NK-92 (cell line): Measurements from ENCODE around the gene XXYLT1.
A peak's percentile ranks its signal among the peaks of the same experiment; 100 is the strongest.
"Not testable (repeated sequence)": the region's sequence is repeated elsewhere in the genome, so short reads cannot be mapped to it uniquely, and the experiment has no call there.

ENCODE experiments used
- DNase-seq: peaks from one replicate; lab custom pipeline; 2025; ENCODE audit not compliant: unreplicated experiment; lab: John Stamatoyannopoulos, UW

The XXYLT1 gene

GRCh38 chr3:195270817-195271409 lies at the start of gene XXYLT1:
XXYLT1 (minus strand) TSS chr3:195271159; CDS start chr3:195271058, 101 bp downstream.
- no peak for DNase-seq

GRCh38 chr3:195319060-195319459 lies 48.1 kb upstream of the XXYLT1 start:
- DNase-seq = no peak

- no peak for DNase-seq
These were observed 41.8 kb upstream of the XXYLT1 start for GRCh38 chr3:195312714-195313113.

- DNase-seq = no peak
These were observed 36.8 kb upstream of the XXYLT1 start for GRCh38 chr3:195307711-195308110.

- no peak for DNase-seq
These were observed 35.4 kb upstream of the XXYLT1 start for GRCh38 chr3:195306369-195306768.

- no peak for DNase-seq
These were observed 31.5 kb upstream of the XXYLT1 start for GRCh38 chr3:195302431-195302830.

- no peak for DNase-seq
These were observed 26.5 kb upstream of the XXYLT1 start for GRCh38 chr3:195297446-195297845.

GRCh38 chr3:195296662-195297061 lies 25.7 kb upstream of the XXYLT1 start:
- no peak for DNase-seq

- no peak for DNase-seq
These were observed 20.2 kb upstream of the XXYLT1 start for GRCh38 chr3:195291121-195291520.

- not testable (repeated sequence) for DNase-seq
These were observed 19.7 kb upstream of the XXYLT1 start for GRCh38 chr3:195290643-195291042.

- no peak for DNase-seq
These were observed 15.3 kb upstream of the XXYLT1 start for GRCh38 chr3:195286115-195286872.

- no peak for DNase-seq
These were observed 14.4 kb upstream of the XXYLT1 start for GRCh38 chr3:195285372-195285771.

- DNase-seq = no peak
These were observed 13.9 kb upstream of the XXYLT1 start for GRCh38 chr3:195284842-195285241.

- no peak for DNase-seq
These were observed 12.0 kb upstream of the XXYLT1 start for GRCh38 chr3:195282961-195283360.

- DNase-seq = no peak
These were observed 3.5 kb upstream of the XXYLT1 start for GRCh38 chr3:195274259-195274966.

GRCh38 chr3:195271410-195272243 lies 668 bp upstream of the XXYLT1 start:
- DNase-seq = peak; percentile 33

GRCh38 chr3:195270079-195270816 lies 711 bp downstream of the XXYLT1 start:
- DNase-seq = no peak

- no peak for DNase-seq
These were observed 1.4 kb downstream of the XXYLT1 start for GRCh38 chr3:195269375-195270078.

- DNase-seq = no peak
These were observed 2.2 kb downstream of the XXYLT1 start for GRCh38 chr3:195268576-195269309.
